CD4-positive, alpha-beta memory T cell (primary cell): Measurements from ENCODE around the gene KRT14. TPM values are rescaled to one million over a fixed set of nuclear protein-coding genes. Genes with fewer than 3 reads are reported as not detected.
"Not testable (repeated sequence)": the region's sequence is repeated elsewhere in the genome, so short reads cannot be mapped to it uniquely, and the experiment has no call there.

ENCODE experiments used
- CTCF ChIA-PET: fragments of 350-600 bp; sonication (Branson Sonifier 250); formaldehyde crosslinking; loops from one replicate; lab custom pipeline; 2021; ENCODE audit warnings: inconsistent platforms; ENCODE audit not compliant: partially characterized antibody; lab: Charles Lee
- POLR2A ChIA-PET: fragments of 350-600 bp; sonication (Branson Sonifier 250); formaldehyde crosslinking; loops from one replicate; lab custom pipeline; 2021; ENCODE audit not compliant: partially characterized antibody; lab: Charles Lee
- DNase-seq, 5 donors: peaks; one replicate each; pipeline versions ENCODE4 v3.0.0 to v3.0.0-alpha.2; 2020 to 2022; ENCODE audit warnings: mixed read lengths in 1 of 5
- H3K27ac ChIP-seq: one replicate; pipeline ENCODE4 v1.7.0; 2013; ENCODE audit warnings: low read depth, low read length
- H3K27me3 ChIP-seq: 2 replicates; pipeline ENCODE4 v1.7.0; 2013; ENCODE audit warnings: mild to moderate bottlenecking, low read length, moderate library complexity; ENCODE audit not compliant: insufficient read depth
- H3K36me3 ChIP-seq: 2 replicates; pipeline ENCODE4 v1.7.0; 2013; ENCODE audit warnings: mild to moderate bottlenecking, low read length, moderate library complexity; ENCODE audit not compliant: insufficient read depth
- H3K4me1 ChIP-seq: 2 replicates; pipeline ENCODE4 v1.7.0; 2013; ENCODE audit warnings: mild to moderate bottlenecking, low read length, moderate library complexity; ENCODE audit not compliant: insufficient read depth
- H3K4me3 ChIP-seq, 2 donors: one replicate each; pipeline ENCODE4 v1.7.0; 2013; ENCODE audit warnings: low read length in 2 of 2, mild to moderate bottlenecking in 1 of 2
- H3K9me3 ChIP-seq, 2 donors: one replicate each; pipeline ENCODE4 v1.7.0; 2013; ENCODE audit warnings: low read length in 2 of 2, control low read depth in 1 of 2; ENCODE audit not compliant: control insufficient read depth in 1 of 2
- H3K27ac Mint-ChIP-seq, 7 donors: one replicate each; pipeline ENCODE4 v1.8.0; 2020 to 2021; ENCODE audit warnings: mixed read lengths in 7 of 7, mild to moderate bottlenecking in 6 of 7, inconsistent platforms in 3 of 7, moderate library complexity in 3 of 7
- H3K27me3 Mint-ChIP-seq, 2 donors: one replicate each; pipeline ENCODE4 v1.8.0; 2020 to 2021; ENCODE audit warnings: mixed read lengths in 2 of 2
- H3K36me3 Mint-ChIP-seq, 2 donors: one replicate each; pipeline ENCODE4 v1.8.0; 2020 to 2021; ENCODE audit warnings: mixed read lengths in 2 of 2, inconsistent platforms in 1 of 2, mild to moderate bottlenecking in 1 of 2
- H3K4me1 Mint-ChIP-seq, 4 donors: one replicate each; pipeline ENCODE4 v1.8.0; 2020 to 2021; ENCODE audit warnings: mixed read lengths in 4 of 4, mild to moderate bottlenecking in 1 of 4
- H3K4me3 Mint-ChIP-seq, 8 donors: one replicate each; pipeline ENCODE4 v1.8.0; 2020 to 2021; ENCODE audit warnings: mixed read lengths in 8 of 8, mild to moderate bottlenecking in 7 of 8, moderate library complexity in 6 of 8, inconsistent platforms in 3 of 8
- H3K9me3 Mint-ChIP-seq, 8 donors: one replicate each; pipeline ENCODE4 v1.8.0; 2020 to 2021; ENCODE audit warnings: mixed read lengths in 8 of 8, mild to moderate bottlenecking in 5 of 8, inconsistent platforms in 3 of 8, moderate library complexity in 1 of 8
- intact Hi-C: fragments of 100-400 bp; cut with micrococcal nuclease; formaldehyde crosslinking; loops from one replicate; pipeline ENCODE4 v1.15.1; 2023
- polyA plus RNA-seq, 2 donors: library from polyadenylated mRNA; unstranded; fragments of 300-500 nt; fragmentation: Illumina TruSeq; gene quantifications; one replicate each; pipeline ENCODE4 v1.2.3, GENCODE V29; 2021
- total RNA-seq, 2 experiments: library from RNA; stranded (reverse); gene quantifications; one replicate each; pipeline ENCODE4 v1.2.3, GENCODE V29; 2021

KRT14 gene
- total and polyA plus RNA-seq, 4 experiments from 2014 or later, result not detected

DNA sequence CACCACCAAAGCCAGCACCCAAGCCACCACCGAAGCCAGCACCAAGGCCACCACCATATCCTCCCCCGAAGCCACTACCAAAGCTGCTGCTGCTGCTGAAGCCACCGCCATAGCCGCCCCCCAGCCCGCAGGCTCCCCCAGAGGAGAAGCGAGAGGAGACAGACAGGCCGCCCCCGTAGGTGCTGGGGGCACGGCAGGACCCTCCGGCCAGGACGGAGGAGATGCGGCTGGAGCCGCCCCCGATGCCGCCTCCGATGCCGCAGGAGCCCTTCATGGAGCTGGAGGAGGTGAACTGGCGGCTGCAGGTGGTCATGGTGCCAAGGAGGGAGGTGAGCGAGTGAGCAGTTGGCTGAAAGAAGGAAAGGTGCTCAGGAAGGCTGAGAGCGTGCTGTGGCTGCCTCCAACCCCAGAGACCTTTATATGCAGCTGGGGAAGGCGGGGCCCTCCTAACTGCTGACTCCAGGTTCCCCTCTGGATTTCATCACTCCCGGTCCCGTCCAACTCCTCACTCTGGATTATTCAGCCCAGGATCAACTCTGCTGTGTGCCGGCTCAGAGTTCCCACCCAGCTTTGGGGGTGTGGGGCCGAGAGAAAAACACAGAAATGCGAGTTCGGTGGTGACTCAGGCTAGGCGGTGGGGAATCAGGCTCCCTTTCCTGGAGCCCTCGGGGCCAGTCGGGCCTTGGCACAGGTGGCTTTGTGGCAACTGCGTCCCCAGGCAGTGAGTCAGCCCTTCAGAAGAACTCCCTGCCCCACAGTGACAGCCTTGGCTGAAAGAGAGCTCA lies 25.9 kb upstream of the KRT14 start, which contains the start of gene KRT16:
Gene KRT16 (minus strand): TSS at position 392 of the 785 bp plus-strand sequence. CDS start 79 bp downstream, at position 313.
- H3K36me3 ChIP-seq, CTCF ChIA-PET, H3K9me3 Mint-ChIP-seq, H3K27me3 ChIP-seq, intact Hi-C loops, H3K4me3 Mint-ChIP-seq, H3K27ac Mint-ChIP-seq, H3K4me1 ChIP-seq, POLR2A ChIA-PET, H3K4me1 Mint-ChIP-seq, H3K27ac ChIP-seq, DNase-seq, H3K36me3 Mint-ChIP-seq, H3K9me3 ChIP-seq, H3K4me3 ChIP-seq: not testable (repeated sequence)
- H3K27me3 Mint-ChIP-seq, result peaks cover 4 to 13% of the 10 kb centered on the region in 2 donors

DNA sequence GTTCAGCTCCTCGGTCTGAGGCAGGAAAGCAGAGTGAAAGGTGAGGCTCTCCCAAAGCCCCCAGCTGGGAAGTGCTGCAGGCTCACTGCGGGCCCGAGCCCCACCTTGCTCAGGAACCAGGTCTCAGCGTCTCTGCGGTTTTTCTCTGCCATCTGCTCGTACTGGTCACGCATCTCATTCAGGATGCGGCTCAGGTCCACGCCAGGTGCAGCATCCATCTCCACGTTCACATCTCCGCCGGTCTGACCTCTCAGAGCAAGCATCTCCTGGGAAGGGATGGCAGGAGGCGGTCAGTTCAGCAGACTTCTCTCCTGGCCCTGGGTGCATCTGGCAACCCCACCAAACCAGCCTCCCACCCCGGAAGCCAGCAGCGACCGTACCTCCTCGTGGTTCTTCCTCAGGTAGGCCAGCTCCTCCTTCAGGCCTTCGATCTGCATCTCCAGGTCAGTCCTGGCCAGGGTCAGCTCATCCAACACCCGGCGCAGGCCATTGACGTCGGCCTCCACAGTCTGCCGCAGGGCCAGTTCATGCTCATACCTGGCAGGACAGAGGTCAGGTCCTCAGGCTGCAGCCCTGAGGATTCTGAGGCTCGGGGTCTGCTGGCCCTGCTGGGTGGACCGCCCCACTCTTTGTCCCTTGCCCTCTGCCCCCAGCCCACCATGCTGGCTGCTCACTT lies 24.4 kb upstream of the KRT14 start:
- intact Hi-C loops, result no loop called here
- no peaks in the 10 kb centered on the region for H3K9me3 ChIP-seq

DNA sequence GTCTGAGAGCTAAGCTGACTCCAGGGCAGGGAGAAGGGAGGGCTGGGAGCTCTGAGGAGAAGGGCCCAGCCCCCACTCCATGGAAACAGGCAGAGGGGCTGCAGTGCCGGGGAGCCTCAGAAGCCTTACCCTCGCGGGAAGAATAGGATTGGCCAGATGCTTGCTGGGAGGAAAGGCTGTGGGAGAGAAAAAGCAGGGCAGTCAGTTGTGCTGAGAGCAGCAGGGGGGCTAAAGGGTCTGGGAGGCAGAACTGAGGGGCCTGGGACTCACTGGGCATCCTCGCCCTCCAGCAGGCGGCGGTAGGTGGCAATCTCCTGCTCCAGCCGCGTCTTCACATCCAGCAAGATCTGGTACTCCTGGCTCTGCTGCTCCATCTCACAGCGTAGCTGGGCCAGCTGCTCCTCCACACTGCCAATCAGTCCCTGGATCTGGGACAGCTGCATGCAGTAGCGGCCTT lies 23.4 kb upstream of the KRT14 start:
- CTCF ChIA-PET, DNase-seq: not testable (repeated sequence)

More for the DNA sequence above, 24.4 kb upstream of the KRT14 start:
- Histone ChIP-seq H3K27ac (no peak overlapping the region), H3K4me3 (no peak overlapping the region), H3K4me1 (no peaks in the 10 kb centered on the region), H3K36me3 (no peaks in the 10 kb centered on the region), H3K27me3 (no peaks in the 10 kb centered on the region)
- Mint-ChIP-seq H3K4me1 (no peaks in the 10 kb centered on the region), H3K36me3 (peaks cover 4% of the 10 kb centered on the region in 2 donors), H3K4me3 (no peak overlapping the region), H3K9me3 (peaks cover 2 to 18% (median 14%) of the 10 kb centered on the region in 8 donors), H3K27ac (no peak overlapping the region), H3K27me3 (peaks cover 12 to 20% of the 10 kb centered on the region in 2 donors)
- ChIA-PET CTCF (no interaction called here), POLR2A (no interaction called here)
- no peak for DNase-seq

DNA sequence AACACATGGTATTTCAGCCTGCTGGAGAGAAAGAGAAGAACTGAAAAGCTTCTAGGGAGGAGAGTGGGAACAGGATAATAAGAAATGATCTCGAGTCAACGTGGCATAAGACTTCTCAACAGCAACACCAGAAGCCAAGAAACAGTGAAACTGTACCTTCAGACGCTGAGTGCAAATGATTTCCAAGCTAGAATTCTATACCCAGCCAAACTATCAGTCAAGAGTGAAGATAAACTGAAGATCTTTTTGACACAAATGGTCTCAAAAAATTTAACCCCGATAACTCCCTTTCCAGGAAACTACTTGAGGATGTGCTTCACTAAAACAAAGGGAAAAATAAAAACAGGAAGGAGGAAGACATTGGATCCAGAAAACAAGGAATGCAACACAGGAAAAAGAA lies 20.2 kb upstream of the KRT14 start:
- H3K4me3 Mint-ChIP-seq, H3K9me3 ChIP-seq, DNase-seq, CTCF ChIA-PET, H3K36me3 Mint-ChIP-seq, H3K4me3 ChIP-seq, H3K4me1 ChIP-seq, H3K27ac Mint-ChIP-seq, H3K27me3 ChIP-seq, H3K4me1 Mint-ChIP-seq, intact Hi-C loops, H3K36me3 ChIP-seq, POLR2A ChIA-PET, H3K27ac ChIP-seq: not testable (repeated sequence)
- Mint-ChIP-seq H3K27me3 (peaks cover 18 to 25% of the 10 kb centered on the region in 2 donors), H3K9me3 (peaks cover 4 to 27% (median 22%) of the 10 kb centered on the region in 8 donors)

More for the DNA sequence above, 23.4 kb upstream of the KRT14 start:
- H3K4me3 ChIP-seq, intact Hi-C loops, POLR2A ChIA-PET, H3K9me3 ChIP-seq, H3K4me3 Mint-ChIP-seq, H3K27me3 ChIP-seq, H3K4me1 ChIP-seq, H3K27ac ChIP-seq, H3K36me3 ChIP-seq, H3K27ac Mint-ChIP-seq, H3K4me1 Mint-ChIP-seq, H3K36me3 Mint-ChIP-seq: not testable (repeated sequence)
- H3K27me3 Mint-ChIP-seq, result peaks cover 10 to 20% of the 10 kb centered on the region in 2 donors
- peaks cover 4 to 23% (median 20%) of the 10 kb centered on the region in 8 donors for H3K9me3 Mint-ChIP-seq

DNA sequence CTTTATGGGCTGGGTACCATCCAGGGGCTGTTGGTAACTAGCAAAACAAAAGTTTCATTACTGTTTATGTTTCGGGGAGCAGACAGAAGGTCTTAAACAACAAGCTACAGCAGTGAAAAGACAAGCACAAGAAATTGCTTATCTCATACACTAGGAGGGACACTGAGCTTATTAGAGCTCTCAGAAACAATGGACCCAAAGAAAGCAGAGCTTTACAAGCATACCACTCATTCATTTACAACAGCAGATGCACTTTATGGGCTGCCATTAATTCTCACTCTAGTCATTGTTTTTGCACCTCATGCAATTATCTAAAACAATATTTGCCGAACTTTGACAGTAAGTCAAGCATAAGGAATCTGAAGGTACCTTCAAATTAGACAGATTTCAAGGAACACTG lies 15.8 kb upstream of the KRT14 start:
- Histone ChIP-seq H3K27ac (no peak overlapping the region), H3K36me3 (no peaks in the 10 kb centered on the region), H3K27me3 (no peaks in the 10 kb centered on the region), H3K4me3 (no peak overlapping the region), H3K9me3 (no peaks in the 10 kb centered on the region), H3K4me1 (no peaks in the 10 kb centered on the region)
- no peak for DNase-seq
- H3K27me3 Mint-ChIP-seq, result peaks cover 17 to 21% of the 10 kb centered on the region in 2 donors
- H3K36me3 Mint-ChIP-seq, result peaks cover 4% of the 10 kb centered on the region in 2 donors
- ChIA-PET POLR2A (no interaction called here), CTCF (interaction anchor here (2.2 kb wide), 1 partner anchor 60 kb away, joined by 4 read pairs; no protein-coding TSS in a partner anchor)
- H3K4me1 Mint-ChIP-seq, result no peaks in the 10 kb centered on the region
- no peak overlapping the region for H3K27ac Mint-ChIP-seq
- no peak overlapping the region for H3K4me3 Mint-ChIP-seq
- intact Hi-C loops, result no loop called here
- peaks cover 4 to 24% (median 21%) of the 10 kb centered on the region in 8 donors for H3K9me3 Mint-ChIP-seq

DNA sequence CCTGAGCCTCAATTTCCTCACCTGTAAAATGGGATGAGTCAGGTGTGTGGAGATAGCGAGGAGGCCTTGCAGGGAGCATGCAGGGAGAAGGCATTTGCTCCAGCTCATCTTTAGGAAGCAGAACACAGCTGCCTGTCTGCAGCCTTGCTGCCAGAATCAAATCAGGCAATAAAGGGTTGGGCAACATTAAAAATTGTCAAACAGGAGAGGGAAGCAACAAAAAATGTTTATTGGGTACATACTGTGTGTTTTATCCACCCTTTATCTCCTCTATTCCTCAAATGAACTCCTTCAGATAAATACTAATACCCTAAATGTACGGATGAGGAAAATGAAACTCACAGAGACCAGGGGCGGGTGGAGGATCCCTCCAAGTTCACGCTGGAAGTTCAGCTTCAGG lies 13.6 kb upstream of the KRT14 start:
- Histone ChIP-seq H3K4me1 (no peaks in the 10 kb centered on the region), H3K36me3 (no peaks in the 10 kb centered on the region), H3K27me3 (no peaks in the 10 kb centered on the region), H3K4me3 (no peak overlapping the region), H3K9me3 (no peaks in the 10 kb centered on the region), H3K27ac (no peak overlapping the region)
- H3K36me3 Mint-ChIP-seq, result no peaks in the 10 kb centered on the region
- peaks cover 11 to 14% of the 10 kb centered on the region in 2 donors for H3K27me3 Mint-ChIP-seq
- H3K9me3 Mint-ChIP-seq, result peaks cover 0 to 6% (median 3%) of the 10 kb centered on the region in 8 donors
- CTCF ChIA-PET, result no interaction called here
- H3K4me1 Mint-ChIP-seq, result no peaks in the 10 kb centered on the region
- no peak overlapping the region for H3K27ac Mint-ChIP-seq
- no peak for DNase-seq
- no peak overlapping the region for H3K4me3 Mint-ChIP-seq
- POLR2A ChIA-PET, result no interaction called here
- intact Hi-C loops, result no loop called here

DNA sequence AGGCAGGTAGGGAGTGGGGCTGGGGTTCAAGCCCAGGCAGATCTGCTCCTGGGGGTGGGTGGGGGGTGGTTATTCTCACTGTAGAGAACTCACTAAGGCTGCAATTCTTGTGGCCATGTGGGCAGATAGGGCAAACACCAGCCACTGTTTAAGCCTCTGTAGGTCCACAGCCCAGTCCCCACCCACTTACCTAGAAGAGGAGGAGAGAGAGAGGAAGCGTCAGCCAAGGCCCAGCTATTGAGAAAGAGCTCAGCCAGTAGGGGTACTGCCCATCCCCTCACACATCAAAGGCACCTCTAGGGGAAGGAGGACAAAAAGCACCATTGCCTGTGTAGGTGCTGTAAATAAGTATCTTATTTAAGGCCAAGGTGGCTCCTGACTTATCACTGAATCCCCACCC lies 13.0 kb upstream of the KRT14 start:
- Histone ChIP-seq H3K27ac (no peak overlapping the region), H3K4me3 (no peak overlapping the region), H3K4me1 (no peaks in the 10 kb centered on the region), H3K36me3 (no peaks in the 10 kb centered on the region), H3K27me3 (no peaks in the 10 kb centered on the region), H3K9me3 (no peaks in the 10 kb centered on the region)
- peaks cover 11 to 15% of the 10 kb centered on the region in 2 donors for H3K27me3 Mint-ChIP-seq
- no peaks in the 10 kb centered on the region for H3K9me3 Mint-ChIP-seq
- H3K27ac Mint-ChIP-seq, result no peak overlapping the region
- H3K36me3 Mint-ChIP-seq, result no peaks in the 10 kb centered on the region
- CTCF ChIA-PET, result no interaction called here
- intact Hi-C loops, result no loop called here
- DNase-seq, result no peak
- H3K4me1 Mint-ChIP-seq, result no peaks in the 10 kb centered on the region
- H3K4me3 Mint-ChIP-seq, result no peak overlapping the region
- POLR2A ChIA-PET, result no interaction called here
